Breast epithelium (tissue), 3 donors: ENCODE measurements around the gene NIPSNAP3A.

Experiments used
- POLR2AphosphoS5 ChIP-seq, 3 donors: sonication (generic); formaldehyde crosslinking; IDR thresholded peaks; one replicate each; pipeline ENCODE4 v1.6.1; 2017; ENCODE audit warnings: antibody characterized with exemption in 3 of 3
- TF ChIP-seq, protein P1 (sequence below), 3 donors: fragments of 450-650 bp; IDR thresholded peaks; one replicate each; pipeline ENCODE4 v1.5.1; 2016 to 2017; ENCODE audit warnings: antibody characterized with exemption in 3 of 3, mild to moderate bottlenecking in 3 of 3, moderate library complexity in 3 of 3

DNA sequence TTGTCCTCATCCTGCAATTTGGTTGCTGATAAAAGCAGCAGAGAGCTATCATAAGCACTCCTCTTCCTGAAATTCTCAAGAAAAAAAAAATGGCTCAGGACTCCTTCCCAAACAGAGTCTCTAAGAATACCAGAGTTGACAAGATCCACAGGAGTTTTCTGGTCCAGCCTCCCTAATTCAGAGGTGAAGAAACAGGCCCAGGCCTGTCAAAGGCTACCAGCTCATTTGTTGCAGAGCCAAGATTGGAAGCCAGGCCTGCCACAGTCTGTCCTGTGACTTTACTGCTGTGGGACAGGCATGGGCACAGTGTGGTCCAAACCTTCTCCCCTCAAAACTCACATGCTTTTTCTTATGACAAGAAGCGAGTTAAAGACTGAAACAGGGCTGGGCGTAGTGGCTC is 58.0 kb downstream of the NIPSNAP3A start:
- TF ChIP-seq, protein P1, sequence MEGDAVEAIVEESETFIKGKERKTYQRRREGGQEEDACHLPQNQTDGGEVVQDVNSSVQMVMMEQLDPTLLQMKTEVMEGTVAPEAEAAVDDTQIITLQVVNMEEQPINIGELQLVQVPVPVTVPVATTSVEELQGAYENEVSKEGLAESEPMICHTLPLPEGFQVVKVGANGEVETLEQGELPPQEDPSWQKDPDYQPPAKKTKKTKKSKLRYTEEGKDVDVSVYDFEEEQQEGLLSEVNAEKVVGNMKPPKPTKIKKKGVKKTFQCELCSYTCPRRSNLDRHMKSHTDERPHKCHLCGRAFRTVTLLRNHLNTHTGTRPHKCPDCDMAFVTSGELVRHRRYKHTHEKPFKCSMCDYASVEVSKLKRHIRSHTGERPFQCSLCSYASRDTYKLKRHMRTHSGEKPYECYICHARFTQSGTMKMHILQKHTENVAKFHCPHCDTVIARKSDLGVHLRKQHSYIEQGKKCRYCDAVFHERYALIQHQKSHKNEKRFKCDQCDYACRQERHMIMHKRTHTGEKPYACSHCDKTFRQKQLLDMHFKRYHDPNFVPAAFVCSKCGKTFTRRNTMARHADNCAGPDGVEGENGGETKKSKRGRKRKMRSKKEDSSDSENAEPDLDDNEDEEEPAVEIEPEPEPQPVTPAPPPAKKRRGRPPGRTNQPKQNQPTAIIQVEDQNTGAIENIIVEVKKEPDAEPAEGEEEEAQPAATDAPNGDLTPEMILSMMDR (IDR thresholded peaks at IDR 0.05): no peak
- TF ChIP-seq POLR2AphosphoS5 (IDR thresholded peaks at IDR 0.05): no peak
